ENCODE measurements around the gene IZUMO4.

The IZUMO4 gene

GRCh38 chr19:2083174-2083854 is 13.4 kb upstream of the IZUMO4 start:
- peak; percentile 27 to 52 for DNase-seq

DNA sequence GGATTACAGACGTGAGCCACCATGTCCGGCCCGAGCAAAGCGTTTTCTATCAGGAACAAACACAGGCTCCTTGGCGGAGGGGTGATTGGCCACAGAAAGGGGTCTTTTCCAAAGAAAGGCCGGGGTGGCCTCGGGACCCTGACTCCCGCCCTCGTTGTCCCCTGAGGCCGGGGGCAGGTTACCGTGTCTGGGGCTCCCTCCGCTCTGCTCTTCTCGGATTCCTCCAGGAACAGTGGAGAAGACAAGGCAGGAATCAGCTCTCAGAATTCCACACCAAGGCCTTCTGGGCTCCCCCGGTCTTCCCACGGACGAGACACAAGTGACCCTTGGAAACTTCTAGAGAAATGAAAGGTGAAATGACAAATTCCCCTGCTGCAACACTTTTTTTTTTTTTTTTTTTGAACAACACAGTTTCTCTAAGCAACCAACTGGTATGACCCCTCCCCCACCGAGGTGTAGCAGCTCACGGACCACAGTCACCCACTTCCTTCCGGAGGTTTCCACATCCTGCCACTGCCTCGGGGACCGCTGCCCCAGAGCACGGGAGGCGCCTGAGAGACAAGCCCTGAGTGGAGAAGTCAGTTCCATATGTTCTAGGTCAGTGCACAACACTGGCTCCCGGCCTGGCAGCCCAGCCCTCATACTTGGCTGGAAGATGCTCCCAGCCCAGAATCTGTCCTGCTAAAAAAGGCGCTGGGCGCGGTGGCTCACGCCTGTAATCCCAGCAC is 11.6 kb upstream of the IZUMO4 start:
- peak; percentile 96 to 97 for DNase-seq

DNA sequence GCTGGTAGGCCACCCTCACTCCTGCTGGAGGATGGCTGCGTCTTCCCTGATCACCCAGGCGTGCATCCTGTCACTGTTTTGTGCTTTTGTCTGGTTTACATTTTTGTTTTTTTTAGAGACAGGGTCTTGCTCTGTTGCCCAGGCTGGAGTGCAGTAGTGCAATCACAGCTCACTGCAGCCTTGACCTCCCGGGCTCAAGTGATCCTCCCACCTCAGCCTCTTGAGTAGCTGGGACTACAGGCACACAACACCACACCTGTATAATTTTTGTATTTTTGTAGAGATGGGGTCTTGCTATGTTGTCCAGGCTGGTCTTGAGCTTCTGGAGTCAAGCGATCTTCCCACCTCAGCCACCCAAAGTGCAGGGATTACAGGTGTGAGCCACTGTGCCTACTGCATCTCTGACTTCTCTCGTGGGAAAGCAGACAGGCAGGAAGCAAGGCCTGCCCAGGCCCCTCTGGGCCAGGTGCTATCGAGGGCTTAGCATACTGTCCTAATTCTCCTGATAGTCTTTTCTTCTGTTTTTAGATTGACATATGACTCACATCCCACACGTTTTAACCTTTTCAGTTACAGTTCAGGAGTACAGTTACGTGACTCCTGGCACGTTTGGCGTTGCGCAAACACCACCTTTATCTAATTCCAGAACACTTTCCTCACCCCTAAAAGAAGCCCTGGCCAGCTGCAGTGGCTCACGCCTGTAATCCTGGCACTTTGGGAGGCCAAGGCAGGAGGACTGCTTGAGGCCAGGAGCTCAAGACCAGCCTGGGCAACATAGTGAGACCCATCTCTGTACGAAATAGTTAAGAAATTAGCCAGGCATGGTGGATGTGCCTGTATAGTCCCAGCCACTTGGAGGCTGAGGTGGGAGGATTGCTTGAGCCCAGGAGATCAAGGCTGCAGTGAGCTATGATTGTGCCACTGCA is 9.8 kb upstream of the IZUMO4 start:
- DNase-seq = peak; percentile 14 to 18

GRCh38 chr19:2087621-2088100 is 9.1 kb upstream of the IZUMO4 start:
- DNase-seq = peak; percentile 36 to 65

GRCh38 chr19:2089001-2089711 is 7.6 kb upstream of the IZUMO4 start:
- DNase-seq = no peak

DNA sequence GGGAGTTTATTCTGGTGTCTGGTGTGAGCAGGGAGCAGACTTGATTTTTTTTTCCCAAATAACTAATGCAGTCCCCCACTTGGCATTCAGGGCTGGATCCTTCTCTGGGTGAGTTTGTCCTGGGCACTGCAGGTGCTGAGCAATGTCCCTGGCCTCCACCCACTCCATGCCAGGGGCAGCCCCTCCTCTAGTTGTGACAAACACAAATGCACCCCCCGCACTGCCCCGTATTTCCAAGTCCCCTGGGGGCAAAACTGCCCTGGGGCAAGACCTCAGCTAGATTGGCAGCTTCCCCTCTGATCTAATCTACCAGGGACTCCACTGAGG is 7.0 kb upstream of the IZUMO4 start:
- no peak for DNase-seq

GRCh38 chr19:2091926-2092525 is 4.7 kb upstream of the IZUMO4 start:
- peak in 1 of 2 experiments; percentile 7 for DNase-seq

GRCh38 chr19:2096034-2096479 is 658 bp upstream of the IZUMO4 start, which contains the start of gene MOB3A:
MOB3A (minus strand) TSS chr19:2096326; CDS start chr19:2078560, 17,766 bp downstream.
- peak; percentile 77 to 81 for DNase-seq

DNA sequence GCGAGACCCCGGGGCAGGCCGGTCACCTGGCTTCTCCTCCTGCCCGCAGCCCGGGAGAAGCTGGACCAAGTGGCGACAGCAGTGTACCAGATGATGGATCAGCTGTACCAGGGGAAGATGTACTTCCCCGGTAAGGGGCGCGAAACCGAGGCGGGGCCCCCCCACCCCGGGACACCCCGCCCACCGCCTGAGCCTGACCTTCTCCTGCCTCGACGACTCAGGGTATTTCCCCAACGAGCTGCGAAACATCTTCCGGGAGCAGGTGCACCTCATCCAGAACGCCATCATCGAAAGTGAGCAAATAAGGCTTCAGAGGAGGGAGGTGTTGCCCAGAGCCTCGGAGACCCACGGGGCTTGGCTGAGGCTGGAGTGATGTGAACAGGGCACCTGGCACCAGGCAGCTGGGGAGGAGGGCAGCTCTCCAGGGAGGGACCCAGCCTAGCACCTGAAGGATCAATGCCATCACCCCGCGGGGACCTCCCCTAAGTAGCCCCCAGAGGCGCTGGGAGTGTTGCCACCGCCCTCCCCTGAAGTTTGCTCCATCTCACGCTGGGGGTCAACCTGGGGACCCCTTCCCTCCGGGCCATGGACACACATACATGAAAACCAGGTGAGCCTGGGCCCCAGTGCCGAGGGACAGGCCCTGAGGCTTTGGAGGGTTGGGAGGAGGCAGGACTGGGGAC is 629 bp downstream of the IZUMO4 start:
- no peak for DNase-seq

DNA sequence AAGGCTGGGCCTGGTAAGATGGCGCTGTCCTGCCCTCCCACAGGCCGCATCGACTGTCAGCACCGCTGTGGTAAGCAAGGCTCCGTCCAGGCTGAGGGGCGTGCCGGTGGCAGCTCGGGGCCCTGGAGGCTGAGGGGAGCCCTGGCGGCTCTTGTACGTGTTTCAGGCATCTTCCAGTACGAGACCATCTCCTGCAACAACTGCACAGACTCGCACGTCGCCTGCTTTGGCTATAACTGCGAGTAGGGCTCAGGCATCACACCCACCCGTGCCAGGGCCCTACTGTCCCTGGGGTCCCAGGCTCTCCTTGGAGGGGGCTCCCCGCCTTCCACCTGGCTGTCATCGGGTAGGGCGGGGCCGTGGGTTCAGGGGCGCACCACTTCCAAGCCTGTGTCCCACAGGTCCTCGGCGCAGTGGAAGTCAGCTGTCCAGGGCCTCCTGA is 1.2 kb downstream of the IZUMO4 start:
- no peak for DNase-seq

DNA sequence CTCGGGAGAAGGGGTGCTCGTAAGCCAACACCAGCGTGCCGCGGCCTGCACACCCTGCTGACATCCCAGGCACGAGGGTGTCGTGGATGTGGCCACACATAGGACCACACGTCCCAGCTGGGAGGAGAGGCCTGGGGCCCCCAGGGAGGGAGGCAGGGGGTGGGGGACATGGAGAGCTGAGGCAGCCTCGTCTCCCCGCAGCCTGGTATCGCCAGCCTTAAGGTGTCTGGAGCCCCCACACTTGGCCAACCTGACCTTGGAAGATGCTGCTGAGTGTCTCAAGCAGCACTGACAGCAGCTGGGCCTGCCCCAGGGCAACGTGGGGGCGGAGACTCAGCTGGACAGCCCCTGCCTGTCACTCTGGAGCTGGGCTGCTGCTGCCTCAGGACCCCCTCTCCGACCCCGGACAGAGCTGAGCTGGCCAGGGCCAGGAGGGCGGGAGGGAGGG is 2.4 kb downstream of the IZUMO4 start:
- no peak for DNase-seq

DNA sequence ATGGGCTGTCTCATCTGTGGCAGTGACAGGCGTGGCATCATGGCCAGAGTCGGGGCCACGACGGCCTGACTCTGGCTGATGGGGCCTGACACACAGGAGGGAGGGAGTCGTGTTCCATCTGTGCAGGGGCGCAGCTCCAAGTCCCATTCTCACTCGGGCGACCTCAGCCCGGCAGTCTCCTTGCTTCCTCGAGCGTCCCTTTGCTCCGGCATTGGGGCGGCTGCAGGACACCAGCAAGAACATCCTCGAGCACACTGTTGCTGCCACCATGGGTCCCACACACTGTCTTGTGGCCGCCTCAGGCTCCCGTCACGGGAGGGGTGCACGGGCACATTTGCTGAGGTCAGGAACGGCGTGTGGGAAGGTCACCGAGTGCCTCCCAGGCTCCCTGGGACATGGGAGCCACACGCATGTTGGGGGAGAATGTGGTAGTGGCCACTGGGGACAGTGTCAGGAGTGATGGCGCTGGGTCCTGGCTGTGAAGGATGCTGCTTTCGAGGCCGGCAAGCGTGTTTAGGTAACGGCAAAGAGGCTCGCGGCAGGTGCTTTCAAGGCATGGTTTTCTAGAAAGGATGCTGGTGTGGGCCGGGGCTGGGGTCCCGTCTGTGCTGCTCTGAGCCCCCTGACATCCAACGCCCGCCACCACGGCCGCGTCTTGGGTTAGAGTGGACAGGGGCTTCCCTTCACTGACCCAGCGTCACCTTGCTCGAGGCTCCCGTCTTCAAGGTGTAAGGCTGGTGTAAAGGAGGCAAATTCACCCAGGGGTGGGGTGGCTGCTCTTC is 3.4 kb downstream of the IZUMO4 start:
- no peak for DNase-seq

GRCh38 chr19:2100719-2101061 is 4.0 kb downstream of the IZUMO4 start:
- DNase-seq = no peak

- DNase-seq = no peak
Measured at GRCh38 chr19:2101417-2102335, 5.0 kb downstream of the IZUMO4 start.

DNA sequence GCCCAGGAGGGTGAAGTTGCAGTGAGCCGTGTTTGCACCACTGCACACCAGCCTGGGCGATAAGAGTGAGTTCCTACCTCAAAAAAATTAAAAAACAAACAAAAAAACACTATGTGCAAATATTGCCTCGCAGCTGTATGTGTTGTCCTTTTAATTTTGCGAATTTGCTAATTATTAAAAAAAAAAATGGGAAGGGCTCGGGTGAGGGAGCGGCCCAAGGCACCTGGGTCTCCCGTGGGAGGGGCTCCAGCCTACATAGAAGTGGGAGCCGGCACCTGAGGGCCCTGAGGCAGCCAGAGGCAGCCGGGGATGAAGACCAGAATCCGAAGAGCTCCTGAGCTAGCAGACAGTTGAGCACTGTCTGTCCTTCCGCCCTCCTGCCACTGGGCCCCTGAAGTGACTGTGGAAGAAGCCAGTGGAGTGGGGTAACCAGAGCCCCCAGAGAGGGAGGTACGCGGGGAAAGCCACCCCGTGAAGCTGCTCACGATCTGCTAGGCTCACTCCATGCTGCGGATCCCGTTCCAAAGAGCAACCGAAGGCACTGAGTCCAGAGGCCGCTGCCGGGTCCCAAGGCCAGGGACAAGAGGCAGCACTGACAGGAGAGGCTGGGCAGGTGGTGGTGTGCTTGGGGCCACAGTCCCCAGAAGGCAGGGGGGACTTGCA is 6.5 kb downstream of the IZUMO4 start:
- DNase-seq = no peak

- DNase-seq = no peak
Measured at GRCh38 chr19:2108251-2109016, 11.7 kb downstream of the IZUMO4 start.

DNA sequence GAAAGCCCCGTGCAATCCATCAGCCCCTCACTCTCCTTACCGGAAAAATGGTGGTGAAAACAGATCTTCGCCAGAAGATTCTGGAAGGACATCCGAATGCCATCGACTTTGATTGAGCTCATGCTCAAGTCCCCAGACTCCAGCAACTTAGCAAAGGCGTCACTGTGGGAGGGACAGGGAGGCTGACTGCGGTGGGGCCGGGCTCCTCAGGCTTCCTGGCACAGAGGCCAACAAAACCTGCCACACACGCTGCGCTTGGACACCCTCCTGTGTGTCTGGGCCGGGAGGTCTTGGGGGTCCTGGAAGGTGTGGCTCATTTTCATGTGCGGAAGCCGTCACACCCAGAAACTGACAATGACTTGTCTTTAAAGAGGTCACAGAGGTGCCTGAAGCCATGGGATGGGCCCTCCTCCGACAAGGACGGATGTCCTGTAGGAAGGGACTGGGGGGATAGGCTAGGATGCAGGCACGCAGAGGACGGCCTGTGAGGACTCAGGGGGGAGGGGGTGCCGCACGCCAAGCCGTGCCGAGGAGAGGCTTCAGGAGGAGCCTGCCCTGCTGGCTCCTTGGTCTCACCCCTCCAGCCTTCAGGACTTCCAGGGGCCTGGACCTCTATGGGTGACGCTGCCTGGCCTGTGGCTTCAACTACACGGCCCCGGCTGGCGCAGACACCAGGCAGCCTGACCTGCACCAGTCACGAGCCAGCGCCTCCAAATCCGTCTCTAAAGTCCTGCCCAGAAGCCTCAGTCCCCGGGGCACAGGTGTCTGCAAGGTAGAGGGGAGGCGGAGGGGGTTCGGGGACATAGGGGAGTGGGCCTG is 12.5 kb downstream of the IZUMO4 start:
- DNase-seq = no peak

All from AML-193 (cell line).